SKM-1 treated with dmso at 0.1 percent for 144 hours (cell line): Measurements from ENCODE around the gene CCR6.

ENCODE experiments used
- DNase-seq: peaks from one replicate; lab custom pipeline; 2025; ENCODE audit not compliant: unreplicated experiment; lab: John Stamatoyannopoulos, UW

The CCR6 gene

GRCh38 chr6:167119670-167120582, 3.0 kb upstream of the CCR6 start:
- DNase-seq: no peak

GRCh38 chr6:167120583-167120903, 2.4 kb upstream of the CCR6 start:
- no peak for DNase-seq

DNA sequence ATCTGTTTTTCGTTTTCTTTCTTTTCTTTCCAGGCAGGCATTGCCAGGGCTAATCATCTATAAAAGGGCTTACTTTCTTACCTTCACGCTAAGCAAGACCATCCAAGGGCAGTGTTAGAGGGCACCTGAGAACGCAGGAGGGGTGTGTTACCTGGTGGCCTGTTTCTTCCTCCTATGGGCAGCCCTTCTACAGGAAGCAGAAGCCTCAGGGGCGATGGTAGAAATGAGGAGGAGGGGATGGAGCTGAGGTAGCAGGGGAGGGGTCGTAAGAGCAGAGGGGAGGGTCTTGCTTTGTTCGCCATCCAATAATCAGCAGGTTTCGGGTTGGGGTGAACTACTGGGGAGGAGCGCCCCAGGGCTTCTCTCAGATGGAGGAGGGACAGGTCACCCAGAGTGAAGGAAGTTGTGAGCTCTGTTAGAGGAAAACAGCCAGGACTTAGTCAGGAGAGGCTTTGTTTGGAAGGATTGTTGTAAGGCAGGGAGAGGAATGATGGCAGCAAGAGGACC, 1.5 kb upstream of the CCR6 start:
- DNase-seq: no peak

DNA sequence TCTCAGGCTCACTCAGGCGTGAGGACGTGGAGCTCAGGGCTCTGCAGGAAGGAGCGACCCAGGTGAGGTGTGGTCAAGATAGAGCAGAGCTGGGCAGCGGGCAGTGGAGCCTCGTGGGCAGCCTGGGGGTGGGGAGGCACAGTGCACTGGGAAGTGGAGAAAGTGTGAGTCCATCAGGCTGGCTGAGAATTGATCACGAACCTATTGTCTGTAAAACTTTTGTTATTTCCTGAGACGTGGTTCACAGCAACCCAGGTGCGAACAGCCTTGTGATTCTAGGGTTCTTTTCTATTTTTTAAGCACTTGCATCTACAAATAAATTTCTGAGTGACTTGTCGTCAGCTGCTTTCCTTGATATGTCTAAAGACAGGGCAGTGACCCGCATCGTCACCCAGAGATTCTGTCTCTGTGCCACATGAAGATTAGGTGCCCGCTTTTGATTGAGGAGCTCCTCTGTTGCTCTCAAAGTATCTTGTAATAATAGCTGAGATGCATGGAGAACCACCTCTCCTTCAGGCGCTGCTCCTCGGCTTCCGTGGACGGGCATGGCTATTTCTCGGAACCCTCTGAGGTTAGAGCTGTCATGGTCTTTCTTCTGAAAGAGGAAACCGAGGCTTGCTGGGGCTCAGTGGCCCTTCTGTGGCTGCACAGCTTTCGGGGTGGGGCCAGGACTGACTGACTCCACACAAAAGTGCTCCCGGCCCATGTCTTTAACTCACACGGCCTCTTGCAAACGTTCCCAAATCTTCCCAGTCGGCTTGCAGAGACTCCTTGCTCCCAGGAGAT, 662 bp upstream of the CCR6 start:
- DNase-seq: no peak

DNA sequence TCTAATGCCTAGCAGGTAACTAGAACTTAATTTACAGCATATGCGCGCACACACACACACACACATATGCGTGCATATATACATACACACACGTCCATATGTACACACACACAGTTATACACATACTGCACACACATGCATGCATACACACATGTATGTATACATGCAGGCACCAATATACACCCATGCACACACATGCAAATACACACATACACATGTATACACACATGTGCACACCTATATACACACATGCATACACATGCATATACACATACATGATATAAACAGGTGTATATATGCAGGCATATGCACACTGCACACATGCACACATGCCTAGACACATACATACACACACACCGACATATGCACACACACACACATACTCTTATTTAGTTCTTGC, 1.9 kb downstream of the CCR6 start:
- DNase-seq: no peak

GRCh38 chr6:167125410-167125809, 2.5 kb downstream of the CCR6 start:
- DNase-seq: no peak

DNA sequence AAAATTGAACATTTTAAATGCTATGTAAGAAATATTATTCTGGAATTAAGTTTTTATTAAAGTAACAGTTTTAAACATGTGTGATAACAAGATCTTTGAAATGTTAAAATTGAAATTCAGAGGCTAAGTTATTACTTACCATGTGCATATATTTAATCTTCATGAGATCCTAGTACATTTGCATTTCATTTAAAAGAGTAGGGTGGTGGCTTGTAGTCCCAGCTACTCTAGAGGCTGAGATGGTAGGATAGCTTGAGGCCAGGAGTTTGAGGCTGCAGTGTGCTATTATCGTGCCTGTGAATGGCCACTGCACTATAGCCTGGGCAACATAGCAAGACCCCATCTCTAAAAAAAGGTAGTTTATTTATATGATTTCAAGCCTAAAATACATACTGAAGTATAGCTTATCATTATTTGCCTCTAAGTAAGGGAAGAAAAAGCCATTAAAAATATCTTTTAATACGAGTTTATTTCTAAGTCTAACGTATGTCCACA, 3.0 kb downstream of the CCR6 start:
- DNase-seq: no peak

DNA sequence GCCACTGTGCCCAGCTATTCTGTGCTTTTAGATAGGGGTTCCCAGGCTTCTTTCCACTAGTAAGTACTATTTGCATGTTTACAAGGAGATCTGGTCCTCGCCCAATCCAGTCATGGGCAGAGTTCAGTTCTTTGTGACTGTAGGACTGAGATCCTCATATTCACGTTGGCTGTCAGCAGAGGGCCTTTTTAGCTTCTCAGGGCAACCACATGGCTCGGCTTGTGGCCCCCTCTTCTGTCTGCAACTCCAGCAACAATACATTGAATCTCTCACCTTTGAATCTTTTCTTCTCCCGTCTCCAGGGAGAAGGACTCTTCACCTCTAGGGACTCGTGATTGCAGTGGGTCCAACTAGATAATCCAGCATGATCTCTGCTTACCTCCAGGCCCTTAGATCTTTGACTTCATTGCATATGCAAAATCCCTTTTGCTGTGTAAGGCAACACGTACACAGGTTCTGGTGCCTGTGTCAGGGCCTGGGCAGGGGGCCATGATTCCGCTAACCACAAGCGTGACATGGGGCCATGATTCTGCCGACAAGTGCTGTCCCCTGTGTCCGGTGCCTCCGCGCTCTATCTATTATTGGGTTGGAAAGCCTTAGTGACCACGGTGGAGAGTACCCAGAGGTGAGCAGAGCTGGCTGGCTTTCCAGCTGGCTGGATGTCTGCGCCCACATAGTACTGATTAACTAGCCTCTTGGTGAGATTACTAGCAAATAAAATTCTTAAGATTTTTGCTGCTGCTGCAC, 5.1 kb downstream of the CCR6 start:
- DNase-seq: no peak

DNA sequence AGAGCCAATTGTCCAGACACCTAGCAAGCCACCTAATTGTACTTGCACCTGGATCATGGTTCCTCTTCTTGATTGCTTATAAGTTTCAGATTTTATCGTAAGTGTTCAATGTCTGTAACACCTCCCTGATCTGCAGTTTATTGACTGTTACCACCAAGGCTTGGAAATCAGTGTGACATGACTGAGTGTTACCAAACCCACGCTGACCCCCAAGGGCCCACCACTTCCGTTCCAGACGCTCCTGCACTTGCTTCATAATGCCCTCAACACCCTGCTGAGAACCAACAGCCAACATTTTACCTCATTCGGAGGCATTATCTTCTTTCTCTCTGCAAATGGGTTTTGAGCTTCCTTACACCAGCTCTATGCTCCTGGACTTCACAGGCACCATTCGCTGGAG, 6.3 kb downstream of the CCR6 start:
- no peak for DNase-seq

GRCh38 chr6:167129562-167129961, 6.7 kb downstream of the CCR6 start:
- no peak for DNase-seq

DNA sequence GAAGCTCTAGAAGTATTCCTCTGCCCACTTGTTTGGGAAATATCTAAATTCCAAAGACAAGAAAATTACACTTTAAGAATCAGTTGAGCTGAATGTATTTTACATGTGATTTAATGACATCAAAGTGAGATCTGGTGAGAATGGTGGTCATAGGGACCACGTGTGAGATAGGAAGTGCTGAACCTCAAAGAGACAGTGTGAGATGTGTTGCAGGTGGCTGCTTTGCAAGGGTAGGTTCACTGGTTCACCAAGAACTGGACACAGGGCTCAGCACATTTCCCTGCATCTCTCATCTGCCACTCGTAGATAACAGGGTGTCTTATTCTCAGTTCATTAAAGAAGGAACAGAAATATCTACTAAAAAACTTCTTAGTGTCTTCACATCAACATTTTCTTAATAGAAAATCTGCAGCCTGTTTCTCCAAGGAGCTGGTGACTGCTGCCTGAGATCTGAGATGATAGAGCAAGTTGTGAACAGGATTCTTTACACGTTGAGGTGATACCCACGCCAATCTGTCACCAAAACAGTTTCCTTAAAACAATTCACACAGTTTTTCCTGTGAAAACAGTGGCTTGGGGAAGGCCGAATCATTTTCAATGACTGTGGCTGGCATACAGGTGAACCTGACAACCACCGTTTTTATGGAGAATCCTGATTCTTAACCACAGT, 7.2 kb downstream of the CCR6 start:
- no peak for DNase-seq

GRCh38 chr6:167130712-167131684, 8.1 kb downstream of the CCR6 start:
- DNase-seq: no peak

DNA sequence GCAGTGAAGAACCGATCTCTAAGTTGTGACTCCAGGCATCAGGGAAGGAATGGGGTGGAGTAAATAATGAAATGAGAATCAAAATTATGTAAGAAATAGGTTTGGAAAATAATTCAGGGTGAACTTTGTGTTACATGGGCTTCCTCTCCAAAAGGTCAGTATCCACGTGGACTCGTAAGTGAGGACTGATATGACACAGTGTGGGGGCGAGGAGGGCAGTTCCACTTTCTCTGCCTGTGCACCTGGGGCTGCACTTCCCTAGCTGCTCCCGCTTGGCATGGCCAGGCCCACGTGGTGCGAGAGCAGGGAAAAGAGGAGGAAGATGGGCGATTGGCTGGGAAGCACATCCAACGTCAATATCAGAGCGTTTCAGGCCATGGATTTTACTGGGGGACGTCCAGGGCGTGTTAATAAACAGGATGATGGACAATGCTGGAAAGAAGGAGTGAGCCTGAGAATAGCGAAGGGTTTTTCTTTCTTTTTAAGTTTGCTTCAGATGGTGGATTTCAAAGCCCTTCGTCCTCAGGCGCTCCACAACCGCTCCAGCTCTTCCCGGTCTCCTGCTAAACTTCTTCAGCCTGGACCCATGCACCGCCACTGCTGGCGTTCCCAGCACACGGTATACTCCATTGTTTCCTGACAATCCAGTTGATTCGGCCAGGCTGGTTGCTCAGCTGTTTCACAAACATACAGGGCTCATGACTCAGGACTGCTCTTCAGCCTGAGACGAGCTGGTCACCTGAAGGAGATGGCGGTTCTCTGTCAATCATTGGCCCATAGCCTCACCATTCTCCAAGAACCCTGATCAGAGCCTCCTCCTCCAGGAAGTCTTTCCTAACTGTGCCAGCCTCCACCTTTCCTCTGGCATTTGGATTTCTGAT, 11.8 kb downstream of the CCR6 start:
- DNase-seq: no peak

GRCh38 chr6:167136376-167136775, 13.5 kb downstream of the CCR6 start:
- DNase-seq: no peak

DNA sequence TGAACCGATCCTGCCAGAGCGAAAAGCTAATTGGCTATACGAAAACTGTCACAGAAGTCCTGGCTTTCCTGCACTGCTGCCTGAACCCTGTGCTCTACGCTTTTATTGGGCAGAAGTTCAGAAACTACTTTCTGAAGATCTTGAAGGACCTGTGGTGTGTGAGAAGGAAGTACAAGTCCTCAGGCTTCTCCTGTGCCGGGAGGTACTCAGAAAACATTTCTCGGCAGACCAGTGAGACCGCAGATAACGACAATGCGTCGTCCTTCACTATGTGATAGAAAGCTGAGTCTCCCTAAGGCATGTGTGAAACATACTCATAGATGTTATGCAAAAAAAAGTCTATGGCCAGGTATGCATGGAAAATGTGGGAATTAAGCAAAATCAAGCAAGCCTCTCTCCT, 14.2 kb downstream of the CCR6 start:
- DNase-seq: no peak

GRCh38 chr6:167137881-167138280, 15.0 kb downstream of the CCR6 start:
- no peak for DNase-seq

DNA sequence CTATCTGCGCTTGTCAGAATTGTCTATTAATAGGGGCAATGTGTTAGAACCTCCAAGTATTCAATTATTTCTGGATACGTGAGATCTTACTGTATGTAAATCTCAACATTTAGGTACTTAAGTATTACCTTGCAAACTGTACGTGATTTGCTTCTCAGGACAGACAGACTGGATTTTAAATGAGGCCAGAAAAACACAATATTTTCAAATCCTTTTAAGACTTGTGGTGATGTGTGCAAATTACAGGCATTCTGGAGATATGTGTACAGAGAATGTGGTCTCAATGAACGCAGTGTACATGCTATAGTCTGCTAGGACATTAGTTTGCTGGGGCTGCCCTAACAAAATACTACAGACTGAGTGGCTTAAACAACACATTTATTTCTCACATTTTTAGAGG, 16.9 kb downstream of the CCR6 start:
- no peak for DNase-seq

GRCh38 chr6:167140589-167141474, 17.9 kb downstream of the CCR6 start:
- no peak for DNase-seq
